ENCODE data around the gene CBFA2T2. TPM values are rescaled to one million over a fixed set of nuclear protein-coding genes. Genes with fewer than 3 reads are reported as not detected.

CBFA2T2 gene
- total and polyA plus RNA-seq, 2 of the 4 experiments (the other 2 are of a cell fraction) = 3.8 to 6.2 TPM

- H3K79me1 ChIP-seq (ENCODE audit: low read depth in 1 of 2, low read length in 2 of 2) = peaks cover 11 to 38% of the 10 kb centered on the region in 2 experiments
- no peak overlapping the region; the same call in 1 of the 2 replicates for H3K23ac ChIP-seq (ENCODE audit: low read depth, low read length)
- no peaks in the 10 kb centered on the region for H3K9me3 ChIP-seq (ENCODE audit: control insufficient read depth, insufficient read depth, low read length)
- dilution Hi-C loops (cut with HindIII; ENCODE audit: low sequenced_read_pairs, unreplicated experiment) (no loop called here), in situ Hi-C loops (cut with MboI; ENCODE audit: low sequenced_read_pairs) (no loop called here), intact Hi-C loops (cut with micrococcal nuclease) (no loop called here)
- BruUV-seq (replicated peaks) = no TSS peak
- peak overlapping the region; percentile 87; the same call in 1 of the 2 replicates for H3K18ac ChIP-seq (ENCODE audit: low read depth, low read length)
- no peak overlapping the region for H3K4me3 ChIP-seq (ENCODE audit: insufficient read depth, low read depth, low read length)
- H3K9me1 ChIP-seq (ENCODE audit: insufficient read depth, low read length) = peaks cover 6% of the 10 kb centered on the region; the same call in 1 of the 2 replicates
- H3K4ac ChIP-seq (ENCODE audit: low read depth, low read length) = no peak overlapping the region
- no peak overlapping the region for H3K9ac ChIP-seq (ENCODE audit: low read depth, low read length)
- no peak overlapping the region for H2BK5ac ChIP-seq (ENCODE audit: low read depth, low read length, poor library complexity, severe bottlenecking)
- WGBS, 2 experiments (ENCODE audit: extremely low coverage in 2 of 2, insufficient read length in 1 of 2) = no CpG with 5 or more reads among the region's 3 CpGs
- 0 out of 3 replicates have a peak overlapping the region, but pooled peaks have one; percentile 26 for H2BK15ac ChIP-seq (ENCODE audit: low read depth, low read length)
- ChIA-PET POLR2A (ENCODE audit: unreplicated experiment) (interaction anchor here (0.5 to 0.6 kb wide), 2 partner anchors 10 to 1095 kb away, joined by 3 to 4 read pairs; no protein-coding TSS in a partner anchor), CTCF (no interaction called here)
- H3K56ac ChIP-seq (ENCODE audit: extremely low read depth, insufficient read depth, low read length) = no peak overlapping the region
- peak overlapping the region; percentile 78 for H2AK5ac ChIP-seq (ENCODE audit: low read depth, low read length)
- H2AFZ ChIP-seq (replicated peaks; ENCODE audit: low read length, poor library complexity) = no peak overlapping the region
- H3K4me1 ChIP-seq (ENCODE audit: control insufficient read depth, insufficient read depth, low read length) = peaks cover 13% of the 10 kb centered on the region
- no peak overlapping the region; a peak in 1 of 4 replicates for H4K8ac ChIP-seq (ENCODE audit: low read depth in 2 of 2, low read length in 2 of 2)
- peak overlapping the region; percentile 56; the same call in 1 of the 2 replicates for H3K27ac ChIP-seq (ENCODE audit: insufficient read depth, low read length)
- H4K20me1 ChIP-seq (ENCODE audit: insufficient read depth, low read length) = no peaks in the 10 kb centered on the region
- H3K4me2 ChIP-seq (ENCODE audit: low read depth, low read length) = no peak overlapping the region
- no peak overlapping the region for H2AK9ac ChIP-seq (replicated peaks; ENCODE audit: low read depth, low read length, poor library complexity)
- H4K91ac ChIP-seq (ENCODE audit: insufficient read depth, low read depth, low read length) = no peak overlapping the region
- ATAC-seq (ENCODE audit: low read depth) (no peak), DNase-seq (no peak)
- TF ChIP-seq BHLHE40 (IDR thresholded peaks at IDR 0.05; ENCODE audit: low read depth, low read length) = no peak
- TF ChIP-seq RFX5 (IDR thresholded peaks at IDR 0.05; ENCODE audit: low read depth, low read length) = no peak
- TF ChIP-seq ELK1 (IDR thresholded peaks at IDR 0.05; ENCODE audit: borderline replicate concordance, low read depth, low read length) = no peak
- no peak for TF ChIP-seq NFE2L2 (IDR thresholded peaks at IDR 0.05; ENCODE audit: low read depth, low read length)
- no peak for TF ChIP-seq CTCF (conservative IDR thresholded peaks at IDR 0.05; ENCODE audit: low read depth, low read length)
- no peak for TF ChIP-seq RAD21 (IDR thresholded peaks at IDR 0.05; ENCODE audit: low read length)
- no peak for TF ChIP-seq POLR2A (IDR thresholded peaks at IDR 0.05; ENCODE audit: low read depth, low read length)
- no peak for TF ChIP-seq MAFK (IDR thresholded peaks at IDR 0.05; ENCODE audit: low read depth, low read length)
- TF ChIP-seq MAZ (IDR thresholded peaks at IDR 0.05; ENCODE audit: borderline replicate concordance, low read depth, low read length) = no peak
- no peak for TF ChIP-seq SMC3 (IDR thresholded peaks at IDR 0.05; ENCODE audit: low read depth, low read length)
- TF ChIP-seq RCOR1 (IDR thresholded peaks at IDR 0.05; ENCODE audit: insufficient replicate concordance, low read length) = no peak
- TF ChIP-seq FOS (IDR thresholded peaks at IDR 0.05; ENCODE audit: low read depth, low read length) = no peak
- no peaks in the 10 kb centered on the region for H3K27me3 ChIP-seq (ENCODE audit: control insufficient read depth, insufficient read depth, low read length)
- peak overlapping the region; percentile 36; the same call in 1 of the 2 replicates for H2BK20ac ChIP-seq (ENCODE audit: low read depth, low read length)
- H3K14ac ChIP-seq (replicated peaks; ENCODE audit: low read depth, low read length) = no peak overlapping the region
- peak overlapping the region; percentile 76; the same call in 1 of the 2 replicates for H4K5ac ChIP-seq (ENCODE audit: low read depth, low read length)
- H2BK120ac ChIP-seq (ENCODE audit: low read depth, low read length) = no peak overlapping the region
- peaks cover 2% of the 10 kb centered on the region; the same call in 1 of the 2 replicates for H3K36me3 ChIP-seq (ENCODE audit: control insufficient read depth, insufficient read depth, low read length)
Measured at GRCh38 chr20:33552519-33552918, 62.6 kb downstream of the CBFA2T2 start.

Data from IMR-90 (cell line).